Activated B cell treated with CpG ODN at 0.5 μM for 24 hours (primary cell): Measurements from ENCODE around the gene GABRG3. TPM values are rescaled to one million over a fixed set of nuclear protein-coding genes. Genes with fewer than 3 reads are reported as not detected.

Experiments
- ATAC-seq: fragments of 200-7000 bp; cut with Tn5 transposase; one replicate; pipeline ENCODE4 v1.10.0; 2021; ENCODE audit warnings: low read depth, mild to moderate bottlenecking, moderate library complexity
- CTCF ChIA-PET: fragments of 350-600 bp; sonication (Branson Sonifier 250); formaldehyde crosslinking; loops from one replicate; lab custom pipeline; 2021; ENCODE audit warnings: antibody characterized with exemption; lab: Charles Lee
- POLR2A ChIA-PET: fragments of 350-600 bp; sonication (Branson Sonifier 250); formaldehyde crosslinking; loops from one replicate; lab custom pipeline; 2021; ENCODE audit warnings: antibody characterized with exemption; lab: Charles Lee
- DNase-seq: peaks from one replicate; pipeline ENCODE4 v3.0.0; 2022
- H3K27ac Mint-ChIP-seq: one replicate; pipeline ENCODE4 v1.8.0; 2020; ENCODE audit warnings: mixed read lengths
- H3K27me3 Mint-ChIP-seq: one replicate; pipeline ENCODE4 v1.8.0; 2021; ENCODE audit warnings: mixed read lengths
- H3K36me3 Mint-ChIP-seq: one replicate; pipeline ENCODE4 v1.8.0; 2021; ENCODE audit warnings: low read depth, mixed read lengths
- H3K4me1 Mint-ChIP-seq: one replicate; pipeline ENCODE4 v1.8.0; 2021; ENCODE audit warnings: mixed read lengths
- H3K4me3 Mint-ChIP-seq: one replicate; pipeline ENCODE4 v1.8.0; 2020; ENCODE audit warnings: mild to moderate bottlenecking, mixed read lengths
- H3K9me3 Mint-ChIP-seq: one replicate; pipeline ENCODE4 v1.8.0; 2020; ENCODE audit warnings: mixed read lengths
- intact Hi-C: fragments of 100-400 bp; cut with micrococcal nuclease; formaldehyde crosslinking; loops from one replicate; pipeline ENCODE4 v1.15.1; 2024
- total RNA-seq: library from RNA; stranded (reverse); gene quantifications from 2 replicates; pipeline ENCODE4 v1.2.3, GENCODE V29; 2022
- TF ChIP-seq, protein P1 (sequence below): fragments of 200-600 bp; IDR thresholded peaks from one replicate; pipeline ENCODE4 v1.8.0; 2022; ENCODE audit warnings: antibody characterized with exemption, mild to moderate bottlenecking

GABRG3 gene
- total RNA-seq, 1 donor from 2014 or later: not detected

DNA sequence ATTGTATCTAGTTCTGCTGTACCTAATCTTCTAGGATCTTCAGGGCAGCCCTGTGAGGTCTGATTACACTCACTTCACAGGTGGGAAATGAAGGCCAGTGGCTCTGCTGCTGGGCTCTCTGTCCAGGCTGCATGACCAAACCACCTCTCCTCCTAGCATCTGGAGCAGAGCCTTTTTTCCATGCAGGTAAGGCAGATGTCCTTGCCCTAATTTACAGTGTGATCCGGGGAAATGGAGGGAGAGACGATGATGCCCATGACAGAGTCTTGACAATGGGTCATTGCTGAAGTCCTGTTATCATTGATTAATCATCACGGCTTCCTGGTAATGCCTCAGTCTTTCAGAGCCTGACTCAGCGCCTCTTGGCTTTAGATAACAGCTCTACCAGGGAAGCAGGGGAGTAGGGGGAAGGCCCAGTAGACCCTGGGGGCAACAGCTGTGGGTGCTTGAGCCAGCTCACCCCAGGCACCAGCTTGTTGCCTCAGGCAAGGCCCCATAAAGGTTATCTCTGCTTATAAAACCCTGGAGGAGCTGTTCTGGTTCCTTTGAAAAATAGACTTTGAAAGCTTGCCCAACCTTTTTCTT is 153.4 kb downstream of the GABRG3 start:
- intact Hi-C loops: no loop called here
- Mint-ChIP-seq H3K27ac (no peak overlapping the region), H3K4me1 (no peaks in the 10 kb centered on the region), H3K27me3 (no peaks in the 10 kb centered on the region), H3K36me3 (no peaks in the 10 kb centered on the region), H3K9me3 (peaks cover 14% of the 10 kb centered on the region), H3K4me3 (no peak overlapping the region)
- ChIA-PET POLR2A (no interaction called here), CTCF (no interaction called here)
- ATAC-seq: no peak
- DNase-seq: no peak
- TF ChIP-seq, protein P1, sequence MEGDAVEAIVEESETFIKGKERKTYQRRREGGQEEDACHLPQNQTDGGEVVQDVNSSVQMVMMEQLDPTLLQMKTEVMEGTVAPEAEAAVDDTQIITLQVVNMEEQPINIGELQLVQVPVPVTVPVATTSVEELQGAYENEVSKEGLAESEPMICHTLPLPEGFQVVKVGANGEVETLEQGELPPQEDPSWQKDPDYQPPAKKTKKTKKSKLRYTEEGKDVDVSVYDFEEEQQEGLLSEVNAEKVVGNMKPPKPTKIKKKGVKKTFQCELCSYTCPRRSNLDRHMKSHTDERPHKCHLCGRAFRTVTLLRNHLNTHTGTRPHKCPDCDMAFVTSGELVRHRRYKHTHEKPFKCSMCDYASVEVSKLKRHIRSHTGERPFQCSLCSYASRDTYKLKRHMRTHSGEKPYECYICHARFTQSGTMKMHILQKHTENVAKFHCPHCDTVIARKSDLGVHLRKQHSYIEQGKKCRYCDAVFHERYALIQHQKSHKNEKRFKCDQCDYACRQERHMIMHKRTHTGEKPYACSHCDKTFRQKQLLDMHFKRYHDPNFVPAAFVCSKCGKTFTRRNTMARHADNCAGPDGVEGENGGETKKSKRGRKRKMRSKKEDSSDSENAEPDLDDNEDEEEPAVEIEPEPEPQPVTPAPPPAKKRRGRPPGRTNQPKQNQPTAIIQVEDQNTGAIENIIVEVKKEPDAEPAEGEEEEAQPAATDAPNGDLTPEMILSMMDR: no peak

DNA sequence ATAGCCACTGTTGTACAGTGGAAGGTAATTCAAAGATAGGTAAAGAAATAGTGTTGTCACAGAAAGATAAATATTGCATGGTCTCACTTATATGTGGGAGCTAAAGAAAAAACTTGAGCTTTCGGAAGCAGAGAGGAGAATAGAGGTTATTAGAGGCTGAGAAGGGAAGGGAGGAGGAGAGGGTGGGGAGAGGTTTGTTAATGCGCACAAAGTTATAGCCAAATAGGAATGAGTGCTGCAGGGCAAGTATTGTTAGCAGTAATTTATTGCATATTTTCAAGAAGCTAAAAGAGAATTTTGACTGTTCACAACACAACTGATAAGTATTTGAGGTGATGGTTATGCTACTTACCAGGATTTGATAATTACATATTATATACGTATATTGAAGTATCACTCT is 154.2 kb downstream of the GABRG3 start:
- ATAC-seq (no peak), DNase-seq (no peak)
- POLR2A ChIA-PET: no interaction called here
- no peak overlapping the region for H3K4me3 Mint-ChIP-seq
- peaks cover 13% of the 10 kb centered on the region for H3K9me3 Mint-ChIP-seq
- no peaks in the 10 kb centered on the region for H3K36me3 Mint-ChIP-seq
- CTCF ChIA-PET: no interaction called here
- H3K27me3 Mint-ChIP-seq: no peaks in the 10 kb centered on the region
- intact Hi-C loops: no loop called here
- H3K27ac Mint-ChIP-seq: no peak overlapping the region
- TF ChIP-seq, protein P1: no peak
- no peaks in the 10 kb centered on the region for H3K4me1 Mint-ChIP-seq

DNA sequence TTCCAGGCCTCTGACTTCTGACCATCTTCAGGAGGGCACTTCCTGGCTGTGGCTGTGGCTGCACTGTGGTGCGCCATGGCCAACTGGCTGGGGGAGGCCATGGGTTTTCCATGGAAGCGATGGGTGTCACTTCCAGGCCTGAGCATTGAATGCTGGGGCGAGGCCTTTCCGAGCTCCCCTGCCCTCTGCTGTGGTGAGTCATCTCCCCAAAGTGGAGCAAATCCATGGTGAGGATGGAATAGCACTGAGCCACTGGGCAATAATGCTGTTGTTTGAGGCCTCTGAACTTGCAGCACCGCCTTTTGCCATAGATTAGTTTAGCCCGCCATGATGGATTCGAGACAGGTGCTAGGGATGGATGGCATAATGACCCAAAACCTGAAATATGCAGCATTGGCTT is 155.5 kb downstream of the GABRG3 start:
- intact Hi-C loops: no loop called here
- ATAC-seq (no peak), DNase-seq (no peak)
- no peak overlapping the region for H3K27ac Mint-ChIP-seq
- H3K9me3 Mint-ChIP-seq: peaks cover 16% of the 10 kb centered on the region
- no peak overlapping the region for H3K4me3 Mint-ChIP-seq
- H3K27me3 Mint-ChIP-seq: no peaks in the 10 kb centered on the region
- CTCF ChIA-PET: no interaction called here
- H3K36me3 Mint-ChIP-seq: no peaks in the 10 kb centered on the region
- POLR2A ChIA-PET: no interaction called here
- no peaks in the 10 kb centered on the region for H3K4me1 Mint-ChIP-seq
- TF ChIP-seq, protein P1: no peak

DNA sequence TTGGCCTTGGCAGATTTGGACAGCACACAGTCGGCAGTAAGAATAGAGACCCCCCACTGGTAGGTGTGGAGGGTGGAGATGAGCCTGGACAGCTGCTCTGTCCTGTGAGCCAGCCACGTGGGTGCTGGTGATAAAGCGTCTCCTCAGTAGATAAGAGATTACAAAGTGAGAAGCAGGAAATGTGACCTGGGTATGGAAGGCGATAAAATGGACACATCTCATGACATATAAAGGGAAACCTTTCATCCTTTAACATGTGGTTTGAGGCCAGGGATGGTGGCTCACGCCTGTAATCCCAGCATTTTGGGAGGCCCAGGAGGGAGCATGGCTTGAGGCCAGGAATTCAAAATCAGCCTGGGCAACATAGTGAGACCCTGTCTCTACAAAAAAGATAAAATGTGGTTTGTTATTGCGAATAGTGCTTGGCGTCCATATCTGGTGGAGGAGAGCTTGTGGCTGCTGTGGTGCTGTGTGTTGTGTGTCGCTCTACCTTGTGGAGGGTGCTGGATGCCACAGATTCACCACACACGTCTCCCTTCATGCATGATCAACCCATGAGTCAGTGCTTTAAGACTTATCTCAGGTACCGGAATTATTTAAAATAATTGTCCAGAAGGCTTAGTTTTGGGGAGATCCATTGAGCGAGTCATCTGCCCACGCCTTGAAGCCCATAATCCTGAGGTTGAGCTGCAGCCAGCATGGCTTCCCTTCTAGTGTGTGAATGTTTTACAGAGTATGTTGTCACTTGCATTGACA is 157.0 kb downstream of the GABRG3 start:
- ChIA-PET POLR2A (no interaction called here), CTCF (no interaction called here)
- DNase-seq (no peak), ATAC-seq (no peak)
- TF ChIP-seq, protein P1: no peak
- no peaks in the 10 kb centered on the region for H3K27me3 Mint-ChIP-seq
- no peak overlapping the region for H3K4me3 Mint-ChIP-seq
- H3K9me3 Mint-ChIP-seq: peaks cover 16% of the 10 kb centered on the region
- intact Hi-C loops: no loop called here
- no peaks in the 10 kb centered on the region for H3K36me3 Mint-ChIP-seq
- no peak overlapping the region for H3K27ac Mint-ChIP-seq
- H3K4me1 Mint-ChIP-seq: no peaks in the 10 kb centered on the region

DNA sequence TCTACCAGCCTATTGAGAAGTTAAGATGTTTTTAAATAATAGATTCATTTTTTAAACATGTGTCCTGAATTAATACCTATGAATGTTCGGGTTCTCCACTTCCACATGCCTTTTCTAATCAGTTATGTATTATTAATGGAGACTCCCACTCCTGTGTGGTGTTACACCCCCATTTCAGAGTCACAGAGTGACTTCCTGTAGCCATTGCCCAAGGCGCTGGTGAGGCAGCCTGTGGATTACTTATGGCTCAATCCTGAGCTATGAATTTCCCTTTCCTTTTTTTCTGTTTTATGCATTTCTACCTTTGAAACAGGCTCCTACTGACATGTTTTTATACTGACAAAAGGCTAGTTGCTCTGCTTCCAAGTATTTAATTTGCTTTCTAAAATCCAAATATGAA is 162.3 kb downstream of the GABRG3 start:
- Mint-ChIP-seq H3K4me1 (no peaks in the 10 kb centered on the region), H3K9me3 (peaks cover 7% of the 10 kb centered on the region), H3K27ac (no peak overlapping the region), H3K36me3 (no peaks in the 10 kb centered on the region), H3K27me3 (no peaks in the 10 kb centered on the region), H3K4me3 (no peak overlapping the region)
- intact Hi-C loops: no loop called here
- ChIA-PET POLR2A (no interaction called here), CTCF (no interaction called here)
- DNase-seq: no peak
- TF ChIP-seq, protein P1: no peak
- no peak for ATAC-seq
